Osteocyte (in vitro differentiated cells): ENCODE data around the gene EEF1AKMT3. TPM values are rescaled to one million over a fixed set of nuclear protein-coding genes. Genes with fewer than 3 reads are reported as not detected.

ENCODE experiments used
- DNase-seq: peaks from one replicate; pipeline ENCODE4 v3.0.0; 2021; ENCODE audit warnings: mixed read lengths; ENCODE audit not compliant: unreplicated experiment; ENCODE audit errors: extremely low spot score
- H3K27ac Mint-ChIP-seq: one replicate; pipeline ENCODE4 v1.8.0; 2021; ENCODE audit warnings: mild to moderate bottlenecking, mixed read lengths; ENCODE audit not compliant: unreplicated experiment
- H3K27me3 Mint-ChIP-seq: one replicate; pipeline ENCODE4 v1.8.0; 2021; ENCODE audit warnings: mixed read lengths; ENCODE audit not compliant: unreplicated experiment
- H3K36me3 Mint-ChIP-seq: one replicate; pipeline ENCODE4 v1.8.0; 2021; ENCODE audit warnings: mixed read lengths; ENCODE audit not compliant: unreplicated experiment
- H3K4me1 Mint-ChIP-seq: one replicate; pipeline ENCODE4 v1.8.0; 2021; ENCODE audit warnings: mixed read lengths; ENCODE audit not compliant: unreplicated experiment
- H3K4me3 Mint-ChIP-seq: one replicate; pipeline ENCODE4 v1.8.0; 2021; ENCODE audit warnings: mild to moderate bottlenecking, moderate library complexity, mixed read lengths; ENCODE audit not compliant: unreplicated experiment
- H3K9me3 Mint-ChIP-seq: one replicate; pipeline ENCODE4 v1.8.0; 2021; ENCODE audit warnings: mixed read lengths; ENCODE audit not compliant: unreplicated experiment
- CTCF ChIP-seq: fragments of 200-600 bp; sonication (generic); IDR thresholded peaks from 2 replicates; pipeline ENCODE4 v1.5.0; 2021; ENCODE audit warnings: antibody characterized with exemption, mild to moderate bottlenecking, moderate library complexity
- total RNA-seq: library from RNA; stranded (reverse); gene quantifications from 2 replicates; pipeline ENCODE4 v1.2.1, GENCODE V29; 2021

EEF1AKMT3 gene
- total RNA-seq, 1 donor from 2014 or later, result 9.8 TPM

- H3K4me3 Mint-ChIP-seq, result no peak overlapping the region
- peaks cover 11% of the 10 kb centered on the region for H3K36me3 Mint-ChIP-seq
- no peak overlapping the region for H3K27ac Mint-ChIP-seq
- H3K27me3 Mint-ChIP-seq, result no peaks in the 10 kb centered on the region
- no peak for DNase-seq
- peaks cover 23% of the 10 kb centered on the region for H3K4me1 Mint-ChIP-seq
- no peak for TF ChIP-seq CTCF
- no peaks in the 10 kb centered on the region for H3K9me3 Mint-ChIP-seq
Observed at GRCh38 chr12:57775563-57776246, 3.3 kb downstream of the EEF1AKMT3 start.

GRCh38 chr12:57776247-57776587 is 3.8 kb downstream of the EEF1AKMT3 start:
- Mint-ChIP-seq H3K27ac (no peak overlapping the region), H3K4me3 (no peak overlapping the region), H3K36me3 (peaks cover 11% of the 10 kb centered on the region), H3K4me1 (peaks cover 23% of the 10 kb centered on the region), H3K27me3 (no peaks in the 10 kb centered on the region), H3K9me3 (no peaks in the 10 kb centered on the region)
- DNase-seq, result no peak
- TF ChIP-seq CTCF, result no peak

GRCh38 chr12:57777367-57777766 is 5.0 kb downstream of the EEF1AKMT3 start:
- Mint-ChIP-seq H3K36me3 (peaks cover 11% of the 10 kb centered on the region), H3K9me3 (no peaks in the 10 kb centered on the region), H3K27ac (no peak overlapping the region), H3K4me1 (peaks cover 17% of the 10 kb centered on the region), H3K4me3 (no peak overlapping the region), H3K27me3 (no peaks in the 10 kb centered on the region)
- no peak for DNase-seq
- no peak for TF ChIP-seq CTCF

- no peak for TF ChIP-seq CTCF
- H3K9me3 Mint-ChIP-seq, result no peaks in the 10 kb centered on the region
- peaks cover 19% of the 10 kb centered on the region for H3K4me1 Mint-ChIP-seq
- no peak overlapping the region for H3K27ac Mint-ChIP-seq
- no peaks in the 10 kb centered on the region for H3K27me3 Mint-ChIP-seq
- H3K36me3 Mint-ChIP-seq, result peaks cover 11% of the 10 kb centered on the region
- H3K4me3 Mint-ChIP-seq, result no peak overlapping the region
- DNase-seq, result no peak
Observed at GRCh38 chr12:57777911-57778310, 5.5 kb downstream of the EEF1AKMT3 start.

- H3K4me1 Mint-ChIP-seq, result peaks cover 12% of the 10 kb centered on the region
- H3K27ac Mint-ChIP-seq, result no peak overlapping the region
- no peak for TF ChIP-seq CTCF
- H3K4me3 Mint-ChIP-seq, result no peak overlapping the region
- no peak for DNase-seq
- H3K9me3 Mint-ChIP-seq, result no peaks in the 10 kb centered on the region
- H3K36me3 Mint-ChIP-seq, result peaks cover 11% of the 10 kb centered on the region
- no peaks in the 10 kb centered on the region for H3K27me3 Mint-ChIP-seq
Observed at GRCh38 chr12:57779736-57780135, 7.3 kb downstream of the EEF1AKMT3 start.
